ENCODE results near the gene POLRMT. TPM values are rescaled to one million over a fixed set of nuclear protein-coding genes. Genes with fewer than 3 reads are reported as not detected.
"Not testable (repeated sequence)": the region's sequence is repeated elsewhere in the genome, so short reads cannot be mapped to it uniquely, and the experiment has no call there.

Gene POLRMT
- total and polyA plus RNA-seq, 11 donors, result 32.0 to 78.0 (median 41.5) TPM

DNA sequence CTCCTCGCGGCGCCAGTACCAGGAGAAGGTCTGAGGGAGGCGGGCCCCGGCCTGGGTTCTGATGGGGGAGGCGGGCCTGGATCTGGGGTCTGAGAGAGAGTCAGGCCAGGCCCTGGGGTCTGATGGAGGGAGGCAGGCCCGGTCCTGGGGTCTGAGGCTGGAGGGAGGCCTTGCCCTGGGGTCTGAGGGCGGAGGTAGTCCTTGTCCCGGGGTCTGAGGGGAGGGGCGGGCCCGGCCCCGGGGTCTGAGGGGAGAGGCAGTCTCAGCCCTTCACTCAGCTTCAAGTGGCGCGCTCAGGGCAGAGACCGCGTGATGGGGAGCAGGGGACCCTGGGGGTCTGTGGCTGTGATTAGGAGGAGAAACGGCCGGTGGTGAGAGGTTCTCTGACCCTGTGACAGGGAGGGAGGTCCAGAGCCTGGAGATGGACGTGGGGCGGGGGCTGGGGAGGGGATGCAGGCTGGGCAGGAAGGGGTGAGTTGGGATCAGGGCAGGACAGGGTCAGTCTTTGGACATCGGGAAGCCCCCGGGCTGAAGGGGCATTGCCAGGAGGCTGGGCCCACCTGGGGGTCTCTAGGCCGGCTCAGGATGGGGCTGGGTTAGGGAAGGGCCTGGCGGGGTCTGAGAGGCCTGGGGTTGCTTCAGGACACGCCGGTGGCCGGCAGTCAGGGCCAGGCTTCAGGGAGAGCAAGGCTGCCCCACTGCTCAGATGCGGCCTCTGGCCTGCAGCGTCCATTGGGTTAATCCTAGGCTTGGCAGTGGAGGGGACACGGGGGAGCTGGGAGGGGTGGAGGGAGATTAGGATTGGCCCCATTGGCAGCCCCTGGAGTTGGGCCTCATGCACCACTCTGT is 25.0 kb downstream of the POLRMT start:
- 72 to 85% (median 80%) methylated on average over 21 to 30 of the region's 30 CpGs for WGBS, 4 donors
- H3K4me3 ChIP-seq, result no peak overlapping the region
- H3K27ac ChIP-seq, result peak overlapping the region in 7 of 12 donors; percentile 20 to 68 (median 46)
- H3K4me1 ChIP-seq, result peaks cover 0 to 33% (median 13%) of the 10 kb centered on the region in 12 donors
- TF ChIP-seq, protein P1, sequence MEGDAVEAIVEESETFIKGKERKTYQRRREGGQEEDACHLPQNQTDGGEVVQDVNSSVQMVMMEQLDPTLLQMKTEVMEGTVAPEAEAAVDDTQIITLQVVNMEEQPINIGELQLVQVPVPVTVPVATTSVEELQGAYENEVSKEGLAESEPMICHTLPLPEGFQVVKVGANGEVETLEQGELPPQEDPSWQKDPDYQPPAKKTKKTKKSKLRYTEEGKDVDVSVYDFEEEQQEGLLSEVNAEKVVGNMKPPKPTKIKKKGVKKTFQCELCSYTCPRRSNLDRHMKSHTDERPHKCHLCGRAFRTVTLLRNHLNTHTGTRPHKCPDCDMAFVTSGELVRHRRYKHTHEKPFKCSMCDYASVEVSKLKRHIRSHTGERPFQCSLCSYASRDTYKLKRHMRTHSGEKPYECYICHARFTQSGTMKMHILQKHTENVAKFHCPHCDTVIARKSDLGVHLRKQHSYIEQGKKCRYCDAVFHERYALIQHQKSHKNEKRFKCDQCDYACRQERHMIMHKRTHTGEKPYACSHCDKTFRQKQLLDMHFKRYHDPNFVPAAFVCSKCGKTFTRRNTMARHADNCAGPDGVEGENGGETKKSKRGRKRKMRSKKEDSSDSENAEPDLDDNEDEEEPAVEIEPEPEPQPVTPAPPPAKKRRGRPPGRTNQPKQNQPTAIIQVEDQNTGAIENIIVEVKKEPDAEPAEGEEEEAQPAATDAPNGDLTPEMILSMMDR (IDR thresholded peaks at IDR 0.05), result no peak
- TF ChIP-seq POLR2A (IDR thresholded peaks at IDR 0.05), result no peak
- no peaks in the 10 kb centered on the region for H3K27me3 ChIP-seq
- peak; percentile 15 to 28 (median 20) for ATAC-seq
- no peak for DNase-seq
- no peaks in the 10 kb centered on the region for H3K36me3 ChIP-seq
- intact Hi-C loops (cut with DNase I), result no loop called here
- H3K9me3 ChIP-seq, result no peaks in the 10 kb centered on the region

DNA sequence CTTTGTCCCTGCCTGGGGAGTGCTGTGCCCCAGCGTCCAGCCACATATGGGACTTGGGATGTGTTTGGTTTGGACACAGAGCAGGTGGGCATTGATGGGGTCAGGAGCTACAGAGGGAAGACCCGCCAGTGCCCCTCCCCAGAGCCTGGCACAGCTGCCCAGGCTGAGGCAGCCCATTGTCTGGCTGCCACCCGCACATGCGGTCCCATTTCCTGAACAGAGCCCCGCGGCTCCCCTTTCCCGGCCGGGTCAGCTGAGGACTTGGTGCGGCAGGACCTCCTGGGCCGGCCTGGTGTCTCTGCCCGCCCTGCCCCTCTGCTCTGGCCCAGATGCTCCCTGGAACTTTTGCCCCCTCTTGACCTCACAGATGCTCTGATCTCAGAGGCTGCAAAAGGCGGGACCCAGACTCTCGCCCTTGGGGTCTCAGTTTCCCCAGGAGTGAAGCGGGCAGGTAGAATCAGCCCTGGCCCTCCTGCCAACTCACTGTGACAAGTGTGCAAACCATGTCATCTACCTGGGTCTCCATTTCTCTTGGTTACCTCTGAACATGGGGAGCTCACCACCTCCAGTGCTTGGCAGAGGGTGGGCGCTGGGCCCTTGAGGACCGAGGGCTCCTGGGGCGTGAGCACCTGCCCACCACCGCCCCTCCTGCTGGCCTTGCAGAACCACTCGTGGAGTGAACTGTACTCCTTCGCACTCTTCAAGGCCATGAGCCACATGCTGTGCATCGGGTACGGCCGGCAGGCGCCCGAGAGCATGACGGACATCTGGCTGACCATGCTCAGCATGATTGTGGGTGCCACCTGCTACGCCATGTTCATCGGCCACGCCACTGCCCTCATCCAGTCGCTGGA is 25.8 kb downstream of the POLRMT start:
- H3K27ac ChIP-seq, result no peak overlapping the region
- no peak overlapping the region for H3K4me3 ChIP-seq
- WGBS, 4 donors, result 79 to 86% (median 84%) methylated on average over 21 to 30 of the region's 30 CpGs
- DNase-seq, result no peak
- H3K9me3 ChIP-seq, result no peaks in the 10 kb centered on the region
- no peaks in the 10 kb centered on the region for H3K36me3 ChIP-seq
- TF ChIP-seq, protein P1 (IDR thresholded peaks at IDR 0.05), result no peak
- TF ChIP-seq POLR2A (IDR thresholded peaks at IDR 0.05), result no peak
- intact Hi-C loops (cut with DNase I), result no loop called here
- H3K4me1 ChIP-seq, result peaks cover 0 to 33% (median 13%) of the 10 kb centered on the region in 12 donors
- no peak for ATAC-seq
- H3K27me3 ChIP-seq, result no peaks in the 10 kb centered on the region

DNA sequence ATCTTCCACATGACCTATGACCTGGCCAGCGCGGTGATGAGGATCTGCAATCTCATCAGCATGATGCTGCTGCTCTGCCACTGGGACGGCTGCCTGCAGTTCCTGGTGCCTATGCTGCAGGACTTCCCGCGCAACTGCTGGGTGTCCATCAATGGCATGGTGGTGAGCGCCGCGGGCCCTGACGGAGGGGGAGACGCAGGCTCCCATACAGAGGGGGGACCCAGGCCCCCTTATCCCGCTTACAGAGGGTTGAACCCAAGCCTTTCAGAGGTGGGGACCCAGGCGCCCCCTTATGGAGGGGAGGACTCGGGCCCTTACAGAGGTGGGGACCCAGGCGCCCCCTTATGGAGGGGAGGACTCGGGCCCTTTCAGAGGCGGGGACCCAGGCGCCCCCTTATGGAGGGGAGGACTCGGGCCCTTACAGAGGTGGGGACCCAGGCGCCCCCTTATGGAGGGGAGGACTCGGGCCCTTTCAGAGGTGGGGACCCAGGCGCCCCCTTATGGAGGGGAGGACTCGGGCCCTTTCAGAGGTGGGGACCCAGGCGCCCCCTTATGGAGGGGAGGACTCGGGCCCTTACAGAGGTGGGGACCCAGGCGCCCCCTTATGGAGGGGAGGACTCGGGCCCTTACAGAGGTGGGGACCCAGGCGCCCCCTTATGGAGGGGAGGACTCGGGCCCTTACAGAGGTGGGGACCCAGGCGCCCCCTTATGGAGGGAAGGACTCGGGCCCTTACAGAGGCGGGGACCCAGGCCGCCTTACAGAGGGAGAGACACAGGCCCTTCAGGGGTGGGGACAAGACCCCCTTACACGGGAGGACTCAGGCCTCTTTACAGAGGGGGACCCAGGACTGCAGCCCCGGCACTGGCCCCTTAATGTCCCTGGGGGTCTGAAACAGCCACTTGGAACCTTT is 28.0 kb downstream of the POLRMT start:
- H3K4me3 ChIP-seq; H3K9me3 ChIP-seq; H3K27ac ChIP-seq; ATAC-seq; H3K27me3 ChIP-seq; H3K36me3 ChIP-seq; intact Hi-C loops (cut with DNase I); DNase-seq: not testable (repeated sequence)
- WGBS, 4 donors, result 88 to 89% (median 89%) methylated on average over 16 to 33 of the region's 34 CpGs
- H3K4me1 ChIP-seq, result peaks cover 0 to 24% (median 4%) of the 10 kb centered on the region in 12 donors
- TF ChIP-seq, protein P1 (IDR thresholded peaks at IDR 0.05), result peak in 1 of 12 donors; percentile 17

Data from heart left ventricle (tissue), 16 donors.